Neural cell (in vitro differentiated cells): ENCODE data around the gene SH3RF2. TPM values are rescaled to one million over a fixed set of nuclear protein-coding genes. Genes with fewer than 3 reads are reported as not detected.

Experiments
- H2AFZ ChIP-seq: fragments of 200-600, 300-800 bp; sonication (generic), shearing (Covaris generic); 2 replicates; pipeline ENCODE4 v1.6.0; 2014; ENCODE audit warnings: low read depth, mild to moderate bottlenecking, antibody characterized with exemption, low read length, moderate library complexity
- H3F3A ChIP-seq: fragments of 200-600 bp; shearing (Covaris generic); 2 replicates; pipeline ENCODE4 v1.6.1; 2016; ENCODE audit warnings: mild to moderate bottlenecking, moderate library complexity, mixed read lengths, antibody characterized with exemption, low read length; ENCODE audit not compliant: insufficient read depth, poor library complexity, severe bottlenecking
- H3K27ac ChIP-seq: fragments of 200-600, 300-800 bp; sonication (generic), shearing (Covaris generic); 2 replicates; pipeline ENCODE4 v1.5.1; 2014; ENCODE audit warnings: mild to moderate bottlenecking, low read length, moderate library complexity
- H3K27me3 ChIP-seq: fragments of 300-800, 200-600 bp; sonication (generic), shearing (Covaris generic); 2 replicates; pipeline ENCODE4 v1.6.0; 2014; ENCODE audit warnings: mild to moderate bottlenecking, low read depth, low read length, moderate library complexity; ENCODE audit not compliant: insufficient read depth
- H3K36me3 ChIP-seq: fragments of 300-800, 200-600 bp; sonication (generic), shearing (Covaris generic); 2 replicates; pipeline ENCODE4 v1.5.1; 2014; ENCODE audit warnings: mild to moderate bottlenecking, antibody characterized with exemption, low read length, moderate library complexity; ENCODE audit not compliant: insufficient read depth
- H3K4me2 ChIP-seq: fragments of 300-800, 200-600 bp; sonication (generic), shearing (Covaris generic); 2 replicates; pipeline ENCODE4 v1.6.0; 2014; ENCODE audit warnings: mild to moderate bottlenecking, low read length
- H3K4me3 ChIP-seq: fragments of 300-800, 200-600 bp; sonication (generic), shearing (Covaris generic); 2 replicates; pipeline ENCODE4 v1.5.1; 2014; ENCODE audit warnings: mild to moderate bottlenecking, low read length, moderate library complexity
- H3K79me2 ChIP-seq: fragments of 200-600 bp; shearing (Covaris generic); replicated peaks from 2 replicates; pipeline ENCODE4 v1.6.0; 2014; ENCODE audit warnings: mild to moderate bottlenecking, low read length, moderate library complexity; ENCODE audit not compliant: insufficient read depth
- H3K9ac ChIP-seq: fragments of 300-800, 200-600 bp; sonication (generic), shearing (Covaris generic); 2 replicates; pipeline ENCODE4 v1.6.1; 2016; ENCODE audit warnings: mild to moderate bottlenecking, low read length, mixed read lengths
- H3K9me2 ChIP-seq: fragments of 200-600 bp; shearing (Covaris generic); 2 replicates; pipeline ENCODE4 v1.6.1; 2016; ENCODE audit warnings: mild to moderate bottlenecking, low read length, mixed read lengths; ENCODE audit not compliant: insufficient read depth
- H3K9me3 ChIP-seq: fragments of 200-600, 300-800 bp; sonication (generic), shearing (Covaris generic); 2 replicates; pipeline ENCODE4 v1.6.1; 2016; ENCODE audit warnings: mild to moderate bottlenecking, mixed run types, low read length, moderate library complexity, mixed read lengths
- H4K20me1 ChIP-seq: fragments of 200-600 bp; shearing (Covaris generic); 2 replicates; pipeline ENCODE4 v1.6.1; 2016; ENCODE audit warnings: mild to moderate bottlenecking, mixed run types; ENCODE audit not compliant: insufficient read depth
- EP300 ChIP-seq: fragments of 450-650 bp; conservative IDR thresholded peaks from 2 replicates; pipeline ENCODE4 v1.6.1; 2014; ENCODE audit warnings: antibody characterized with exemption, mild to moderate bottlenecking, moderate library complexity; ENCODE audit not compliant: poor library complexity, severe bottlenecking
- EZH2 ChIP-seq: fragments of 200-600, 300-800 bp; shearing (Covaris generic), sonication (generic); IDR thresholded peaks from 2 replicates; pipeline ENCODE4 v1.6.1; 2014; ENCODE audit warnings: antibody characterized with exemption, low read length, borderline replicate concordance, mild to moderate bottlenecking; ENCODE audit not compliant: insufficient read depth, poor library complexity, severe bottlenecking
- MXI1 ChIP-seq: fragments of 450-650 bp; conservative IDR thresholded peaks from 2 replicates; pipeline ENCODE4 v1.6.1; 2014; ENCODE audit warnings: antibody characterized with exemption, mild to moderate bottlenecking; ENCODE audit not compliant: poor library complexity, severe bottlenecking
- POLR2AphosphoS5 ChIP-seq: IDR thresholded peaks from 2 replicates; pipeline ENCODE4 v1.6.1; 2012
- RAD21 ChIP-seq: fragments of 450-650 bp; conservative IDR thresholded peaks from 2 replicates; pipeline ENCODE4 v1.6.1; 2014; ENCODE audit warnings: antibody characterized with exemption, mild to moderate bottlenecking, moderate library complexity
- SMC3 ChIP-seq: fragments of 450-650 bp; conservative IDR thresholded peaks from 2 replicates; pipeline ENCODE4 v1.6.1; 2014; ENCODE audit warnings: antibody characterized with exemption, mild to moderate bottlenecking, moderate library complexity; ENCODE audit not compliant: poor library complexity
- TAF1 ChIP-seq: IDR thresholded peaks from 2 replicates; pipeline ENCODE4 v1.6.1; 2012; ENCODE audit warnings: low read depth
- polyA plus RNA-seq: library from polyadenylated mRNA; depleted of rRNA; stranded (reverse); fragments of >200 nt; gene quantifications from 2 replicates; pipeline ENCODE4 v1.2.3, GENCODE V29; 2014
- TF ChIP-seq, protein P1 (sequence below): fragments of 450-650 bp; IDR thresholded peaks from 2 replicates; pipeline ENCODE4 v1.5.1; 2014; ENCODE audit warnings: antibody characterized with exemption, mild to moderate bottlenecking, moderate library complexity; ENCODE audit not compliant: poor library complexity, severe bottlenecking
- TF ChIP-seq, protein P2 (sequence below): IDR thresholded peaks from 2 replicates; pipeline ENCODE4 v1.6.1; 2012; ENCODE audit warnings: borderline replicate concordance

Gene SH3RF2
- polyA plus RNA-seq, 1 donor from 2014 or later, result not detected

DNA sequence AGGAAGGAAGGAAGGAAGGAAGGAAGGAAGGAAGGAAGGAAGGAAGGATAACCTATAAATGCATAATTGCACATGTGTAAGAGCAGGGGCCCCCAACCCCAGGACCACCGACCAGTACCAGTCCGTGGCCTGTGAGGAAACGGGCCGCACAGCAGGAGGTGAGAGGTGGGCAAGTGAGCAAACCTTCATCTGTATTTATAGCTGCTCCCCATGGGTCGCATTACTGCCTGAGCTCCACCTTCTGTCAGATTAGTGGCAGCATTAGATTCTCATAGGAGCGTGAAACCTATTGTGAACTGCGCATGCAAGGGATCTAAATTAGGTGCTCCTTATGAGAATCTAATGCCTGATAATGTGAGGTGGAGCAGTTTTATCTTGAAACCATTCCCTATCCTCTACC lies 66.1 kb downstream of the SH3RF2 start:
- H3K4me3 ChIP-seq, result no peak overlapping the region
- no peaks in the 10 kb centered on the region for H3F3A ChIP-seq
- H4K20me1 ChIP-seq, result no peaks in the 10 kb centered on the region
- no peak overlapping the region for H3K4me2 ChIP-seq
- H3K27ac ChIP-seq, result no peak overlapping the region
- TF ChIP-seq, protein P1, sequence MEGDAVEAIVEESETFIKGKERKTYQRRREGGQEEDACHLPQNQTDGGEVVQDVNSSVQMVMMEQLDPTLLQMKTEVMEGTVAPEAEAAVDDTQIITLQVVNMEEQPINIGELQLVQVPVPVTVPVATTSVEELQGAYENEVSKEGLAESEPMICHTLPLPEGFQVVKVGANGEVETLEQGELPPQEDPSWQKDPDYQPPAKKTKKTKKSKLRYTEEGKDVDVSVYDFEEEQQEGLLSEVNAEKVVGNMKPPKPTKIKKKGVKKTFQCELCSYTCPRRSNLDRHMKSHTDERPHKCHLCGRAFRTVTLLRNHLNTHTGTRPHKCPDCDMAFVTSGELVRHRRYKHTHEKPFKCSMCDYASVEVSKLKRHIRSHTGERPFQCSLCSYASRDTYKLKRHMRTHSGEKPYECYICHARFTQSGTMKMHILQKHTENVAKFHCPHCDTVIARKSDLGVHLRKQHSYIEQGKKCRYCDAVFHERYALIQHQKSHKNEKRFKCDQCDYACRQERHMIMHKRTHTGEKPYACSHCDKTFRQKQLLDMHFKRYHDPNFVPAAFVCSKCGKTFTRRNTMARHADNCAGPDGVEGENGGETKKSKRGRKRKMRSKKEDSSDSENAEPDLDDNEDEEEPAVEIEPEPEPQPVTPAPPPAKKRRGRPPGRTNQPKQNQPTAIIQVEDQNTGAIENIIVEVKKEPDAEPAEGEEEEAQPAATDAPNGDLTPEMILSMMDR, result no peak
- no peak for TF ChIP-seq SMC3
- no peak for TF ChIP-seq MXI1
- TF ChIP-seq, protein P2, sequence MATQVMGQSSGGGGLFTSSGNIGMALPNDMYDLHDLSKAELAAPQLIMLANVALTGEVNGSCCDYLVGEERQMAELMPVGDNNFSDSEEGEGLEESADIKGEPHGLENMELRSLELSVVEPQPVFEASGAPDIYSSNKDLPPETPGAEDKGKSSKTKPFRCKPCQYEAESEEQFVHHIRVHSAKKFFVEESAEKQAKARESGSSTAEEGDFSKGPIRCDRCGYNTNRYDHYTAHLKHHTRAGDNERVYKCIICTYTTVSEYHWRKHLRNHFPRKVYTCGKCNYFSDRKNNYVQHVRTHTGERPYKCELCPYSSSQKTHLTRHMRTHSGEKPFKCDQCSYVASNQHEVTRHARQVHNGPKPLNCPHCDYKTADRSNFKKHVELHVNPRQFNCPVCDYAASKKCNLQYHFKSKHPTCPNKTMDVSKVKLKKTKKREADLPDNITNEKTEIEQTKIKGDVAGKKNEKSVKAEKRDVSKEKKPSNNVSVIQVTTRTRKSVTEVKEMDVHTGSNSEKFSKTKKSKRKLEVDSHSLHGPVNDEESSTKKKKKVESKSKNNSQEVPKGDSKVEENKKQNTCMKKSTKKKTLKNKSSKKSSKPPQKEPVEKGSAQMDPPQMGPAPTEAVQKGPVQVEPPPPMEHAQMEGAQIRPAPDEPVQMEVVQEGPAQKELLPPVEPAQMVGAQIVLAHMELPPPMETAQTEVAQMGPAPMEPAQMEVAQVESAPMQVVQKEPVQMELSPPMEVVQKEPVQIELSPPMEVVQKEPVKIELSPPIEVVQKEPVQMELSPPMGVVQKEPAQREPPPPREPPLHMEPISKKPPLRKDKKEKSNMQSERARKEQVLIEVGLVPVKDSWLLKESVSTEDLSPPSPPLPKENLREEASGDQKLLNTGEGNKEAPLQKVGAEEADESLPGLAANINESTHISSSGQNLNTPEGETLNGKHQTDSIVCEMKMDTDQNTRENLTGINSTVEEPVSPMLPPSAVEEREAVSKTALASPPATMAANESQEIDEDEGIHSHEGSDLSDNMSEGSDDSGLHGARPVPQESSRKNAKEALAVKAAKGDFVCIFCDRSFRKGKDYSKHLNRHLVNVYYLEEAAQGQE, result no peak
- TF ChIP-seq POLR2AphosphoS5, result no peak
- TF ChIP-seq TAF1, result no peak
- TF ChIP-seq EZH2, result no peak
- no peak for TF ChIP-seq EP300
- no peak for TF ChIP-seq RAD21
- H3K27me3 ChIP-seq, result no peaks in the 10 kb centered on the region
- no peak overlapping the region for H3K9ac ChIP-seq
- H2AFZ ChIP-seq, result no peak overlapping the region
- H3K9me3 ChIP-seq, result no peaks in the 10 kb centered on the region
- no peaks in the 10 kb centered on the region for H3K79me2 ChIP-seq
- no peaks in the 10 kb centered on the region for H3K36me3 ChIP-seq
- H3K9me2 ChIP-seq, result no peaks in the 10 kb centered on the region

DNA sequence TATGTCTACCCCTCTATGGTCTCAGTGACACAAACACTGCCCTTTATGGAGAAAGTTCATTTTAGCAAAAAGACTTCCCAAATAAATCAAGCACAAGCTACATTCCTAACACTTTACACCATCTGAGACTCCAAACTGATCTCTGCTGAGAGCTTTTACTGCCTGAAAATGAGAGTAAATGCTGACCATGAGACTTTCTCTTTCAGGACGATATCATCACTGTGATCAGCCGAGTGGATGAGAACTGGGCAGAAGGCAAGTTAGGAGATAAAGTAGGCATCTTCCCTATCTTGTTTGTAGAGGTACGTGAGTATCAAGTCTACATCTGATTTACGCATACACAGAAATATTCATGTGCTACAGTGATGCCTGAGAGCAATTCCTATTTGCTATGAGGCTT lies 67.5 kb downstream of the SH3RF2 start:
- Histone ChIP-seq H3K9ac (no peak overlapping the region), H3K27me3 (no peaks in the 10 kb centered on the region), H4K20me1 (no peaks in the 10 kb centered on the region), H3K79me2 (no peaks in the 10 kb centered on the region), H3K27ac (no peak overlapping the region), H3K4me3 (no peak overlapping the region), H3K9me2 (no peaks in the 10 kb centered on the region), H3K36me3 (no peaks in the 10 kb centered on the region), H2AFZ (no peak overlapping the region), H3F3A (no peaks in the 10 kb centered on the region), H3K9me3 (no peaks in the 10 kb centered on the region), H3K4me2 (no peak overlapping the region)
- TF ChIP-seq RAD21 (no peak), EP300 (no peak), MXI1 (no peak), TAF1 (no peak), EZH2 (no peak), SMC3 (no peak), POLR2AphosphoS5 (no peak)
- TF ChIP-seq, protein P2, result no peak
- TF ChIP-seq, protein P1, result no peak
